ENCODE results near the gene ESR1. TPM values are rescaled to one million over a fixed set of nuclear protein-coding genes. Genes with fewer than 3 reads are reported as not detected.
"Not testable (repeated sequence)": the region's sequence is repeated elsewhere in the genome, so short reads cannot be mapped to it uniquely, and the experiment has no call there.

ESR1 gene
- total RNA-seq, 2 donors from 2014 or later, result 2.4 to 4.9 TPM

GRCh38 chr6:151808371-151809241 is 1.1 kb downstream of the ESR1 start:
- intact Hi-C loops (cut with DNase I), result no loop called here
- peak; percentile 31 to 52 for ATAC-seq
- no peak for DNase-seq

GRCh38 chr6:151811081-151811480 is 3.6 kb downstream of the ESR1 start:
- DNase-seq, result no peak
- no peak for ATAC-seq
- intact Hi-C loops (cut with DNase I), result no loop called here

GRCh38 chr6:151813858-151814257 is 6.4 kb downstream of the ESR1 start:
- no peak for DNase-seq
- no peak for ATAC-seq
- intact Hi-C loops (cut with DNase I), result no loop called here

- no peak for ATAC-seq
- intact Hi-C loops (cut with DNase I), result no loop called here
- DNase-seq, result no peak
Observed at GRCh38 chr6:151814614-151815013, 7.1 kb downstream of the ESR1 start.

- intact Hi-C loops (cut with DNase I), result no loop called here
- no peak for ATAC-seq
- no peak for DNase-seq
Observed at GRCh38 chr6:151822252-151823111, 15.0 kb downstream of the ESR1 start.

- intact Hi-C loops (cut with DNase I), result no loop called here
- DNase-seq, result no peak
- no peak for ATAC-seq
Observed at GRCh38 chr6:151826517-151827142, 19.1 kb downstream of the ESR1 start.

- ATAC-seq (no peak), DNase-seq (no peak)
- intact Hi-C loops (cut with DNase I), result no loop called here
Observed at GRCh38 chr6:151832710-151833109, 25.2 kb downstream of the ESR1 start.

- intact Hi-C loops (cut with DNase I), result no loop called here
- DNase-seq, result no peak
- ATAC-seq, result no peak
Observed at GRCh38 chr6:151835396-151835795, 27.9 kb downstream of the ESR1 start.

- no peak for DNase-seq
- ATAC-seq, result no peak
- intact Hi-C loops (cut with DNase I), result no loop called here
Observed at GRCh38 chr6:151837223-151837622, 29.7 kb downstream of the ESR1 start.

GRCh38 chr6:151842816-151843215 is 35.3 kb downstream of the ESR1 start:
- intact Hi-C loops (cut with DNase I), result no loop called here
- ATAC-seq (no peak), DNase-seq (no peak)

GRCh38 chr6:151847064-151847463 is 39.6 kb downstream of the ESR1 start:
- ATAC-seq (no peak), DNase-seq (no peak)
- intact Hi-C loops (cut with DNase I), result no loop called here

- intact Hi-C loops (cut with DNase I), result no loop called here
- no peak for ATAC-seq
Observed at GRCh38 chr6:151850479-151851003, 43.1 kb downstream of the ESR1 start.

GRCh38 chr6:151858294-151858693 is 50.8 kb downstream of the ESR1 start:
- intact Hi-C loops (cut with DNase I), result no loop called here
- no peak for DNase-seq
- no peak for ATAC-seq

More at GRCh38 chr6:151850479-151851003, 43.1 kb downstream of the ESR1 start:
- DNase-seq, result no peak

GRCh38 chr6:151862461-151862860 is 55.0 kb downstream of the ESR1 start:
- DNase-seq (no peak), ATAC-seq (no peak)
- intact Hi-C loops (cut with DNase I), result no loop called here

GRCh38 chr6:151867361-151867869 is 59.9 kb downstream of the ESR1 start:
- not testable (repeated sequence) for ATAC-seq

GRCh38 chr6:151869345-151869744 is 61.9 kb downstream of the ESR1 start:
- ATAC-seq (no peak), DNase-seq (no peak)
- intact Hi-C loops (cut with DNase I), result no loop called here

More at GRCh38 chr6:151867361-151867869, 59.9 kb downstream of the ESR1 start:
- intact Hi-C loops (cut with DNase I); DNase-seq: not testable (repeated sequence)

GRCh38 chr6:151869787-151870186 is 62.3 kb downstream of the ESR1 start:
- intact Hi-C loops (cut with DNase I), result no loop called here
- peak; percentile 29 to 34 for ATAC-seq
- DNase-seq, result no peak

GRCh38 chr6:151870375-151870774 is 62.9 kb downstream of the ESR1 start:
- intact Hi-C loops (cut with DNase I), result no loop called here
- no peak for ATAC-seq
- DNase-seq, result no peak

- ATAC-seq, result no peak
- no peak for DNase-seq
- intact Hi-C loops (cut with DNase I), result no loop called here
Observed at GRCh38 chr6:151875524-151875923, 68.0 kb downstream of the ESR1 start.

Measured in left cardiac atrium (tissue), 4 donors.